GM21529 (cell line): ENCODE data around the gene OR51B5.
A peak's percentile ranks its signal among the peaks of the same experiment; 100 is the strongest.
"Not testable (repeated sequence)": the region's sequence is repeated elsewhere in the genome, so short reads cannot be mapped to it uniquely, and the experiment has no call there.

ENCODE experiments used
- ATAC-seq: cut with Tn5 transposase; IDR thresholded peaks from one replicate; pipeline ENCODE4 v1.9.1; 2021; ENCODE audit not compliant: unreplicated experiment

OR51B5 gene

GRCh38 chr11:5343474-5344335, at the start of gene OR51B5:
TSS of gene OR51B5 (minus strand) at chr11:5343524. CDS start at chr11:5343524, 0 bp downstream.
- ATAC-seq, result no peak

GRCh38 chr11:5390210-5390609, 46.9 kb upstream of the OR51B5 start:
- no peak for ATAC-seq

- ATAC-seq, result no peak
These were observed 41.0 kb upstream of the OR51B5 start for GRCh38 chr11:5384335-5384734.

- no peak for ATAC-seq
These were observed 40.3 kb upstream of the OR51B5 start, which contains the start of gene OR51M1 for GRCh38 chr11:5383576-5383975. TSS of gene OR51M1 (plus strand) at chr11:5383812. CDS start at chr11:5389399, 5,587 bp downstream.

- ATAC-seq, result peak; percentile 82
These were observed 37.5 kb upstream of the OR51B5 start for GRCh38 chr11:5380740-5381342.

GRCh38 chr11:5369789-5370188, 26.5 kb upstream of the OR51B5 start:
- ATAC-seq, result no peak

- no peak for ATAC-seq
These were observed 25.2 kb upstream of the OR51B5 start for GRCh38 chr11:5368502-5369043.

GRCh38 chr11:5367448-5368074, 24.2 kb upstream of the OR51B5 start:
- no peak for ATAC-seq

GRCh38 chr11:5366856-5367255, 23.5 kb upstream of the OR51B5 start:
- no peak for ATAC-seq

- ATAC-seq, result not testable (repeated sequence)
These were observed 23.0 kb upstream of the OR51B5 start for GRCh38 chr11:5366365-5366764.

GRCh38 chr11:5364214-5364613, 20.9 kb upstream of the OR51B5 start:
- ATAC-seq, result no peak

- ATAC-seq, result no peak
These were observed 20.4 kb upstream of the OR51B5 start for GRCh38 chr11:5363679-5364078.

GRCh38 chr11:5362017-5362625, 18.8 kb upstream of the OR51B5 start:
- ATAC-seq, result no peak

GRCh38 chr11:5356031-5356430, 12.7 kb upstream of the OR51B5 start:
- ATAC-seq, result not testable (repeated sequence)

- no peak for ATAC-seq
These were observed 7.9 kb upstream of the OR51B5 start, which contains the start of gene OR51B6 for GRCh38 chr11:5351208-5351607. TSS of gene OR51B6 (plus strand) at chr11:5351508. CDS start at chr11:5351508, 0 bp downstream.

- ATAC-seq, result no peak
These were observed 6.2 kb upstream of the OR51B5 start for GRCh38 chr11:5349550-5349949.

- no peak for ATAC-seq
These were observed 5.3 kb upstream of the OR51B5 start for GRCh38 chr11:5348551-5349194.

GRCh38 chr11:5345831-5346230, 2.5 kb upstream of the OR51B5 start:
- no peak for ATAC-seq

- peak; percentile 79 for ATAC-seq
These were observed 3.5 kb downstream of the OR51B5 start for GRCh38 chr11:5339771-5340322.

- not testable (repeated sequence) for ATAC-seq
These were observed 6.1 kb downstream of the OR51B5 start for GRCh38 chr11:5337253-5337652.
